CD1c-positive myeloid dendritic cell (primary cell): ENCODE data around the gene IQCN.
"Not testable (repeated sequence)": the region's sequence is repeated elsewhere in the genome, so short reads cannot be mapped to it uniquely, and the experiment has no call there.

Experiments used
- DNase-seq: peaks from one replicate; pipeline ENCODE4 v3.0.0-alpha.2; 2016; ENCODE audit errors: extremely low spot score

IQCN gene

GRCh38 chr19:18209912-18210311 is 64.3 kb downstream of the IQCN start:
- not testable (repeated sequence) for DNase-seq

DNA sequence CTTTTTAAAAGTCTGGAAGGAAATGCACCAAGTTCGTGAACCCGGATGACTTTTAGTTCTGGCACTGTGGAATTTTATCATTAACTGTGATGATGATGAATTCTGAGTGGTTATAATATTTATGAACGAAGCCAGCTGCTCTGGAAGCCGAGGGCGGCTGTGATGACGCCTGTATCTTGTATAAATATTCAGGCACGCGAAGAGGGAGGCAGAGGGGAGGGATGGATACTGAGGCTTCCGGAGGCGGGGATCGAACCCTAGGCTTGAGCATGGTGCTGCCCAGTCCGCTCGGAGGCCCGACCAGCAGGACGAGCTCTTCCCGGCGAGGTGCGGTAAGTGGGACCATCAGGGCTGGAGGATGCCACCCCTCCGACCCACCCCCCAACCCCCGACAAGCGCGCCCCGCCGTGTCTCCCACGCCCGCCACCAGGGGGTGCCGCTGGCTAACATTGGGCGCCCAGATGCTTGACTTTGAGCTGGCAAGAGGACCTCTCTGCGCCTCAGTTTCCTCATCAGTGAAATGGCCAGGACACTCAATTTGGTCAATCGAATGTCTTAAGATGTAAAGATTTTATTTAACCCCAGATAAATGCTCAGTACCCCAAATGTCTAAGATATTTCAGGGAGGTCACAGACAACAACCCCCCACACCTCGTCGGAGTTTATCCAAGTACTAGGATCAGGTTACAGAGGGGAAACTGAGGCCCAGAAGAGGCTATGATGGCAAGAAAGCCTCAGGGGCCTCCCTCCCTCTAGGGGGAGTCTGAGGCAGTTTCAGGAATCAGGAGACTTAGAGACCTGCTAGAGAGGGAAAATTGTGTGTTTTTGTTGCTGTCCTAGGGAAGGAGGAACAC is 65.9 kb downstream of the IQCN start:
- peak; percentile 57 for DNase-seq
